ENCODE measurements around the gene HOXD10. TPM values are rescaled to one million over a fixed set of nuclear protein-coding genes. Genes with fewer than 3 reads are reported as not detected.

HOXD10 gene
- total RNA-seq, 1 donor, result not detected

GRCh38 chr2:176156807-176157498, 40.4 kb downstream of the HOXD10 start, which contains the start of gene HOXD3:
TSS of gene HOXD3 (plus strand) at chr2:176157307. CDS start at chr2:176169115, 11,808 bp downstream.
- no peak for DNase-seq (ENCODE audit: low read depth)
- TF ChIP-seq CTCF (IDR thresholded peaks at IDR 0.05; ENCODE audit: insufficient read depth, low read length), result no peak
- no peak within 1 kb of the TSS for H3K4me3 ChIP-seq (ENCODE audit: low read depth, low read length)

- no peak for TF ChIP-seq CTCF (IDR thresholded peaks at IDR 0.05; ENCODE audit: insufficient read depth, low read length)
- no peak for DNase-seq (ENCODE audit: low read depth)
- no peak overlapping the region for H3K4me3 ChIP-seq (ENCODE audit: low read depth, low read length)
Measured at GRCh38 chr2:176157499-176158185, 41.1 kb downstream of the HOXD10 start.

DNA sequence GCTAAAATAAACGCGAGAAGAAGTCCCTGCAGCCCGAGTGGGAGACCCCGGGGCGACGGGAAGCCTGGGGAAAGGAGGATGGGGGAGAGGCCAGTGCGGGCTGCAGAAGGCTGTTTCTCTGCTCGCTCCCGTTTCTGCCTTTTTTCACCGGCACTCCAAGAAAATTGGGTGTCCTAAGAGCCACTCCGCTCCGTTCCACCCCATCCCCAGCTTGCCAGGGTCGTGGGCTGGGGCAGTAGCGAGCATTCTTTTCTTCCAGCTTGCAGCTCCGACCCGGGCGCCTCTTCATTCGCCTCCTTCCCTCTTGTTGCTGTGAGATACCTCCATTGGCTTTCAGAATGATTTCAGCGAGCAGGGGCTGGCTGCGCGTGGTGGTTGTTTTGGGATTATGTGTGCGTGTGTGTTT, 41.6 kb downstream of the HOXD10 start:
- no peak for TF ChIP-seq CTCF (IDR thresholded peaks at IDR 0.05; ENCODE audit: insufficient read depth, low read length)
- no peak overlapping the region for H3K4me3 ChIP-seq (ENCODE audit: low read depth, low read length)
- DNase-seq (ENCODE audit: low read depth), result no peak

GRCh38 chr2:176158855-176159662, 42.5 kb downstream of the HOXD10 start:
- no peak for DNase-seq (ENCODE audit: low read depth)
- no peak overlapping the region for H3K4me3 ChIP-seq (ENCODE audit: low read depth, low read length)
- no peak for TF ChIP-seq CTCF (IDR thresholded peaks at IDR 0.05; ENCODE audit: insufficient read depth, low read length)

- TF ChIP-seq CTCF (IDR thresholded peaks at IDR 0.05; ENCODE audit: insufficient read depth, low read length), result no peak
- H3K4me3 ChIP-seq (ENCODE audit: low read depth, low read length), result no peak overlapping the region
- no peak for DNase-seq (ENCODE audit: low read depth)
Measured at GRCh38 chr2:176159663-176160250, 43.2 kb downstream of the HOXD10 start.

DNA sequence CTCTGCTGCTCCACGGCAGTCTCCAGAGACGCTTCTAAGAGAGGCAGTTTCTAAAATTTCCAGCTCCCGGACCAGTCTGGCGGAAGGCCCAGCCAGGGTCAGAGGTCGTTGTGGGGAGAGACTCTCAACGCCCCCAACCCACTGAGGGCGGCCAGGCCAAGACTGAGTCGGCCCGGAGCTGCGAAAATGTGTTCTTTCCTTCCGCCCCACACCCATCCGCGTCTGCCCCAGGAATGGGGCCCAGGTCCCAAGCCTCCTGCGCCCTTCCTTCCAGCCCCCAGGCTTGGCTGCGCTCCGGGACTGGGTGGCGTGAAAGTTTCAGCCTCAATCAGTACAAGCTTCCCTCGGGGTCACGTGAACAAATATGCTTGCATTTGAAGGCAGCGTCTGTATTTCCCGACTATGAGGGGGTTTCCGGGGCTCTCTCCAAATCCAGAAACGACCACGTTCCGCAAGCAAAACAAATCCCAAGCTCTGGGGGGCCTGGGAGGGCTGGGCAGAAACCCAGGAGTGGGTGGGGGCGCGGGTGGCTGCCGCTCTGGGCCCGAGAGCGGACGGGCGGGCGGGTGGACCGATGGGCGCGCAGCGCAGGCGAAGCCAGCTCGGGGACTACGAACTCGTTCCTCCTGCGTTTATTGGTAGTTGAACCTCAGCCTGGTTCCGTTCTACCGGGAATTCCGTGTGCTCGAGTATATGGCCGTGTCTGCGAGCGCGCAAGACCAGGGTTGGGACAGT, 43.8 kb downstream of the HOXD10 start:
- TF ChIP-seq CTCF (IDR thresholded peaks at IDR 0.05; ENCODE audit: insufficient read depth, low read length), result no peak
- DNase-seq (ENCODE audit: low read depth), result no peak
- H3K4me3 ChIP-seq (ENCODE audit: low read depth, low read length), result no peak overlapping the region
